Ishikawa (cell line): Measurements from ENCODE around the gene PKD2L2.

Source experiments
- EP300 ChIP-seq: IDR thresholded peaks from 2 replicates; pipeline ENCODE4 v1.6.1; 2012; ENCODE audit warnings: borderline replicate concordance
- RAD21 ChIP-seq: IDR thresholded peaks from 2 replicates; pipeline ENCODE4 v1.6.1; 2012; ENCODE audit warnings: low read depth
- TF ChIP-seq, protein P1 (sequence below): IDR thresholded peaks from 2 replicates; pipeline ENCODE4 v1.6.1; 2012

DNA sequence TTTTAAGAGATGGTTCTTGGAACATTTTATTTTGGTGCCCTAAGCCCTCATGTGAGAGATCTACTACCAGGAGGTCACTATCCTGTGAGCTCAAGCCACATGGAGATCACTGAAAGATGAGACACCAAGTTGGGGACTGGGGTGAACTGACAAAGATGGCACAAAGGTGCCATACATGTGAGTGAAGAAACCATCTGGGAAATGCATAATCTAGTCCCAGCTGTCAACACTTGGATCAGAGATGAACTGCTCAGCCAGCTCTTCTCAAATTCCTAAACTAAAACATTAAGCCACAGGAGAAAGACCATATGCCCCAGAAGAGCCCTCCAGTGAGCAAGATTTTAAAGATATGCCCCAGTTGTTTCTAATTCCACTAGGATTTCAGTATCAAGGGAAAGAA lies 43.8 kb upstream of the PKD2L2 start:
- TF ChIP-seq EP300: no peak
- TF ChIP-seq RAD21: no peak
- TF ChIP-seq, protein P1, sequence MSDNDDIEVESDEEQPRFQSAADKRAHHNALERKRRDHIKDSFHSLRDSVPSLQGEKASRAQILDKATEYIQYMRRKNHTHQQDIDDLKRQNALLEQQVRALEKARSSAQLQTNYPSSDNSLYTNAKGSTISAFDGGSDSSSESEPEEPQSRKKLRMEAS: no peak
